Measurements from ENCODE around the gene SYN1. TPM values are rescaled to one million over a fixed set of nuclear protein-coding genes. Genes with fewer than 3 reads are reported as not detected.

Gene SYN1
- polyA plus RNA-seq, 1 donor (not counting 4 experiments of a cell fraction or from before 2014, with no cell fraction given): 0.07 TPM

GRCh38 chrX:47645530-47645929 is 25.9 kb upstream of the SYN1 start:
- Histone ChIP-seq H3K27ac (ENCODE audit: control insufficient read depth, insufficient read depth, low read length) (no peak overlapping the region), H3K79me2 (ENCODE audit: control insufficient read depth, insufficient read depth, low read length) (peaks cover 13% of the 10 kb centered on the region), H3K36me3 (ENCODE audit: control insufficient read depth in 2 of 2, extremely low read depth in 1 of 2, insufficient read depth in 2 of 2, low read length in 2 of 2) (peaks cover 0 to 10% of the 10 kb centered on the region in 2 experiments), H3K9me1 (ENCODE audit: control insufficient read depth, extremely low read depth, insufficient read depth, low read length) (peaks cover 2% of the 10 kb centered on the region), H3K27me3 (ENCODE audit: control insufficient read depth, extremely low read depth, insufficient read depth, low read length) (no peaks in the 10 kb centered on the region), H2AFZ (ENCODE audit: control insufficient read depth, low read length) (no peak overlapping the region), H4K20me1 (ENCODE audit: control insufficient read depth, extremely low read depth, insufficient read depth, low read length) (no peaks in the 10 kb centered on the region), H3K4me1 (ENCODE audit: control insufficient read depth, extremely low read depth, insufficient read depth, low read length) (peaks cover 10% of the 10 kb centered on the region), H3K4me2 (ENCODE audit: control insufficient read depth, extremely low read depth, insufficient read depth, low read depth, low read length) (no peak overlapping the region), H3K4me3 (ENCODE audit: control insufficient read depth in 2 of 3, extremely low read depth in 1 of 3, insufficient read depth in 2 of 3, low read depth in 1 of 3, low read length in 3 of 3) (no peak overlapping the region), H3K9me3 (ENCODE audit: control insufficient read depth, low read depth, low read length) (no peaks in the 10 kb centered on the region), H3K9ac (ENCODE audit: control insufficient read depth, extremely low read depth, insufficient read depth, low read length) (no peak overlapping the region)
- TF ChIP-seq EZH2 (IDR thresholded peaks at IDR 0.05; ENCODE audit: low read length) (no peak), CTCF (optimal IDR thresholded peaks at IDR 0.05 in 1 of 3, IDR thresholded peaks at IDR 0.05 in 1 of 3, conservative IDR thresholded peaks at IDR 0.05 in 1 of 3; ENCODE audit: extremely low read depth in 1 of 3, insufficient read depth in 2 of 3, low read length in 3 of 3) (no peak)
- DNase-seq (ENCODE audit: low read depth, low spot score) (no peak), FAIRE-seq (no peak)
- dilution Hi-C loops (cut with MboI; ENCODE audit: extremely low pct_ligation_motif_present, low sequenced_read_pairs): no loop called here

- dilution Hi-C loops (cut with MboI; ENCODE audit: extremely low pct_ligation_motif_present, low sequenced_read_pairs): no loop called here
- H3K4me3 ChIP-seq (ENCODE audit: control insufficient read depth in 2 of 3, extremely low read depth in 1 of 3, insufficient read depth in 2 of 3, low read depth in 1 of 3, low read length in 3 of 3): no peak overlapping the region
- no peaks in the 10 kb centered on the region for H3K9me3 ChIP-seq (ENCODE audit: control insufficient read depth, low read depth, low read length)
- peaks cover 10% of the 10 kb centered on the region for H3K4me1 ChIP-seq (ENCODE audit: control insufficient read depth, extremely low read depth, insufficient read depth, low read length)
- no peaks in the 10 kb centered on the region for H3K27me3 ChIP-seq (ENCODE audit: control insufficient read depth, extremely low read depth, insufficient read depth, low read length)
- H3K27ac ChIP-seq (ENCODE audit: control insufficient read depth, insufficient read depth, low read length): no peak overlapping the region
- H3K36me3 ChIP-seq (ENCODE audit: control insufficient read depth in 2 of 2, extremely low read depth in 1 of 2, insufficient read depth in 2 of 2, low read length in 2 of 2): peaks cover 0 to 16% of the 10 kb centered on the region in 2 experiments
- no peak overlapping the region for H3K9ac ChIP-seq (ENCODE audit: control insufficient read depth, extremely low read depth, insufficient read depth, low read length)
- no peaks in the 10 kb centered on the region for H4K20me1 ChIP-seq (ENCODE audit: control insufficient read depth, extremely low read depth, insufficient read depth, low read length)
- H2AFZ ChIP-seq (ENCODE audit: control insufficient read depth, low read length): no peak overlapping the region
- DNase-seq (ENCODE audit: low read depth, low spot score): no peak
- H3K9me1 ChIP-seq (ENCODE audit: control insufficient read depth, extremely low read depth, insufficient read depth, low read length): peaks cover 2% of the 10 kb centered on the region
- no peak for FAIRE-seq
- no peak overlapping the region for H3K4me2 ChIP-seq (ENCODE audit: control insufficient read depth, extremely low read depth, insufficient read depth, low read depth, low read length)
- peaks cover 11% of the 10 kb centered on the region for H3K79me2 ChIP-seq (ENCODE audit: control insufficient read depth, insufficient read depth, low read length)
- TF ChIP-seq EZH2 (IDR thresholded peaks at IDR 0.05; ENCODE audit: low read length) (no peak), CTCF (optimal IDR thresholded peaks at IDR 0.05 in 1 of 3, IDR thresholded peaks at IDR 0.05 in 1 of 3, conservative IDR thresholded peaks at IDR 0.05 in 1 of 3; ENCODE audit: extremely low read depth in 1 of 3, insufficient read depth in 2 of 3, low read length in 3 of 3) (peak; percentile 33 to 39 (median 33))
Measured at GRCh38 chrX:47644557-47645091, 25.0 kb upstream of the SYN1 start.
